MV-4-11 (cell line): ENCODE data around the gene GPRC6A.
A peak's percentile ranks its signal among the peaks of the same experiment; 100 is the strongest.
"Not testable (repeated sequence)": the region's sequence is repeated elsewhere in the genome, so short reads cannot be mapped to it uniquely, and the experiment has no call there.

Experiments
- DNase-seq: peaks from one replicate; lab custom pipeline; 2025; lab: John Stamatoyannopoulos, UW

The GPRC6A gene, protein sequence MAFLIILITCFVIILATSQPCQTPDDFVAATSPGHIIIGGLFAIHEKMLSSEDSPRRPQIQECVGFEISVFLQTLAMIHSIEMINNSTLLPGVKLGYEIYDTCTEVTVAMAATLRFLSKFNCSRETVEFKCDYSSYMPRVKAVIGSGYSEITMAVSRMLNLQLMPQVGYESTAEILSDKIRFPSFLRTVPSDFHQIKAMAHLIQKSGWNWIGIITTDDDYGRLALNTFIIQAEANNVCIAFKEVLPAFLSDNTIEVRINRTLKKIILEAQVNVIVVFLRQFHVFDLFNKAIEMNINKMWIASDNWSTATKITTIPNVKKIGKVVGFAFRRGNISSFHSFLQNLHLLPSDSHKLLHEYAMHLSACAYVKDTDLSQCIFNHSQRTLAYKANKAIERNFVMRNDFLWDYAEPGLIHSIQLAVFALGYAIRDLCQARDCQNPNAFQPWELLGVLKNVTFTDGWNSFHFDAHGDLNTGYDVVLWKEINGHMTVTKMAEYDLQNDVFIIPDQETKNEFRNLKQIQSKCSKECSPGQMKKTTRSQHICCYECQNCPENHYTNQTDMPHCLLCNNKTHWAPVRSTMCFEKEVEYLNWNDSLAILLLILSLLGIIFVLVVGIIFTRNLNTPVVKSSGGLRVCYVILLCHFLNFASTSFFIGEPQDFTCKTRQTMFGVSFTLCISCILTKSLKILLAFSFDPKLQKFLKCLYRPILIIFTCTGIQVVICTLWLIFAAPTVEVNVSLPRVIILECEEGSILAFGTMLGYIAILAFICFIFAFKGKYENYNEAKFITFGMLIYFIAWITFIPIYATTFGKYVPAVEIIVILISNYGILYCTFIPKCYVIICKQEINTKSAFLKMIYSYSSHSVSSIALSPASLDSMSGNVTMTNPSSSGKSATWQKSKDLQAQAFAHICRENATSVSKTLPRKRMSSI

DNA sequence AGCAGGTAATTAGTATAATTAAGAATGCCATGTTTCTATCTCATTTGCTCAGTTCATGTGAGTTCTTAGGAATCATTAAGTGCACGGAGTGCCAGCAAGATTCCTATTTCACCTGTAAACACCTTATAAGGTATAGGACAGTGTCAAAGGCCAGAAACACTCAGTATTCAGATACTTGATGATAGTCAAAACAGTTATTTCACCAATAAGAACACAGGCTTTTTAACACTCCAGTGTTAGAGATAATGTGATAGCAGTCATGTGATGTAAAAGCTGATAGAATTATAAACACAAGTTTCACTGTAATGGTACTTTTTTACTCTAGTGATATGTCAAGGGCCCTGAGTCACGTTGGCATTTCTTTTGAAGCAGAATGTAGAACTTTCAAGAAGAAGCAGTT lies at the start of gene GPRC6A:
GPRC6A (minus strand) TSS at position 101 of the 400 bp plus-strand sequence; CDS start at position 31, 70 bp downstream.
- DNase-seq = no peak

DNA sequence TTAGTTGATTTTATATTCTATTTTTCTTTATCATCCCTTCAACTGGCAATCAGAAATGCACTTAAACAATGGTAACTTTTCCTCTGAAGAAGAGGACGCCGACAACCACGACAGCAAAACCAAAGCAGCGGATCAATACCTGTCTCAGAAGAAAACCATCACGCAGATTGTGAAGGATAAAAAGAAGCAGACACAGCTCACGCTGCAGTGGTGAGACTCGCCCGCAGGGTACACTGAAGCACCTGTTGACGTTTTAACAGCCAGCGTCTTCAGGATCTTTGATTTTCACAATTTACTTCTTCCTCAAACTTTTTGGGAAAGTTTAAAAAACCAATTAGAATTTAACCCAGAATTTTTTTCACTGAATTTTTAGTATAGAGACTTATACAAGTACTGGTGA lies 48.9 kb upstream of the GPRC6A start:
- no peak for DNase-seq

DNA sequence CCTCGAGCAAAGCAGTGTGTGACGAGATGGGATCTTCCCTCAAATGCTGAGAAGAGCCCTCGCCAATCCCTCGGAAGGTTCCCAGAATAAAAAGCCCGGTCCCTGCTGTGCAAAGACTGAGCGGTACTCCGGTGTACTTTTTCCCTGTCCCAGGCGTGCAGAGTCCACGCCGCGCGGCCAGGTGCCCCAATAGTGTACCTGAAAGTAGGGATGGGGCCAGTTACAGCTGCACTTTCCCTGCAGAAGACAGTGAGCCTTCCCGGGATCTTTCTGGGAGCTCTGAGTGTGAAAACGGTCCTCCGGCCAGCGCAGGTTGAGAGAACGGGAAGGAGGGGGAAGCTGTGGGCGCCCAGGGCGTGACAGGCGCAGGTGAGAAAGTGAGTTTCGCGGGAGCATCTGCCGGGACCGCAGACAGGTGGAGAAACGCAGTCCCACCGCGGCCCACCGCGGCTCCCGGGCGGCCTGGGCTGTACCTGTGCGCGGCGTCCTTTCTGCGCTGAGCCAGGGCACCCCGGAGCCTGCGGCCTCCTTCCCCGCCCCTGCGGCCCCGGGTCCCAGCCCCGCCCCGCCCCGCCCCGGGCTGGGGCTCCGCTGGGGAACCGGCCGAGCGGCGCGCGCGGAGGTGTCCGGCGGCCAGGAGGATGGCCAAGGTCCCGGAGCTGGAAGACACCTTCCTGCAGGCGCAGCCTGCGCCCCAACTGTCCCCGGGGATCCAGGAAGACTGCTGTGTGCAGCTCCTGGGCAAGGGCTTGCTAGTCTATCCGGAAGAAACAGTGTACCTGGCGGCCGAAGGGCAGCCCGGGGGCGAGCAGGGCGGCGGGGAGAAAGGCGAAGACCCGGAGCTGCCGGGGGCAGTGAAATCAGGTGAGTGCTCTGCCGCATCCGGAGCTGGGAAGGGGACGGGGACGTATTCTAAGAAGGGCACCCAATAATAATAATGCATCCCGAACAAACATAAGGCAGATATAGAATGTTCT lies 48.0 kb upstream of the GPRC6A start, which contains the start of gene RFX6:
RFX6 (plus strand) TSS at position 608 of the 977 bp plus-strand sequence; CDS start at position 642, 34 bp downstream.
- no peak for DNase-seq

DNA sequence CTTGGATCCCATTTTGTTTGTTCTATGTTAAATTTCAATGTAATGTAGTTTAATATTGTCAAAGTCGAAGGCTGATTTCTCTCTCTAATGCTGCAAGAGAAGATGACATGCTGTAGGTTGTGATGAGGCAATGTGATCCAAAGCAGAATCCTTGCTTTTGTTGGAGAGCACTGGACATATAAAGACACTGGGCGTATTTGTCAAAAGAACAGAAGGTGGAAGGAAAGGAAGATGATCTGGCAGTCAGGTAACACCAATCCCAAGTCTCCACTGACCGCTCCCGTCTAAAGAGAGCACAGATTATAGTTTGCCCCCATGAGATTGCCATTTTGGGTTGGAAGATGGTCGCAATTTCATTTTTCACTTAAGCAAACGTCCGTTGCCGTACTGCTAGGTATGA lies 47.2 kb upstream of the GPRC6A start:
- DNase-seq = no peak

DNA sequence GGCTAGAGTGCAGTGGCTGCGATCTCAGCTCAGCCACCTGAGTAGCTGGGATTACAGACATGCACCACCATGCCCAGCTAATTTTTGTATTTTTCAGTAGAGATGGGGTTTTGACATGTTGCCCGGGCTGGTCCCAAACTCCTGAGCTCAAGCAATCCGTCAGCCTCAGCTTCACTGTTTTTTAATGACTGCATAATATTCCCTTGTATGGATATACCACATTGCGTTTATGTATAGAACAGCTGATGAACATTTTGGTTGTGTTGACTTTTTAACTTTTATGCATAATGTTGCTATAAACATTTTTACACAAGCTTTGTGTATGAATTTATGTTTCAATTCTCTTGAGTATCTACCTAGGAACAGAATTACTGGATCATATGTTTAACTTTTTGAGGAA lies 43.9 kb upstream of the GPRC6A start:
- no peak for DNase-seq

DNA sequence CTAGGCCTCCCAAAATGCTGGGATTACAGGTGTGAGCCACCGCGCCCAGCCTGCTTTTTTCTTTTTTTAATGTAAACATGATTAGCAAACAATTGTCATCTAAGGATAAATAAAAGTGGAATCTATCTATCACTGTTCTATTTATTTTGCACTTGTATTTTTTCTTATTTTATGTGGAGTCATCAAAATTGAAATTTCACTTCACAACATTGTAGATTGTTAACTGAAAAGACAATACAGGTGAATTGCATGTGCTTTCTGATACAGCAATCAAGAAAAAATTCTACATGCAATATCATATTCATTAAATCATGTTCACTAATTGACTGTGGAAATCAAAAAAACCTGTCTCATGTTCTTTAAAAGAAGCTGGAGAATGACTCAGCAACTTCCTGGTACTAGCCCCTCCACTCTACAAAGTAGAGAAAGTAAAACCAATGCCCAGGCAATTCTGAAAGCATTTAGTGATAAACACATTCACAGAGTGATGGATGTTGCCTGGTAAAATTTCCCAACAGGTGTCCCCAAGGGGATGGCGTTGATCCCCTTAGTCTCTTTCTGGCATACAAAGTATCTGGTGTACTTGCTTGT lies 37.5 kb upstream of the GPRC6A start:
- no peak for DNase-seq

DNA sequence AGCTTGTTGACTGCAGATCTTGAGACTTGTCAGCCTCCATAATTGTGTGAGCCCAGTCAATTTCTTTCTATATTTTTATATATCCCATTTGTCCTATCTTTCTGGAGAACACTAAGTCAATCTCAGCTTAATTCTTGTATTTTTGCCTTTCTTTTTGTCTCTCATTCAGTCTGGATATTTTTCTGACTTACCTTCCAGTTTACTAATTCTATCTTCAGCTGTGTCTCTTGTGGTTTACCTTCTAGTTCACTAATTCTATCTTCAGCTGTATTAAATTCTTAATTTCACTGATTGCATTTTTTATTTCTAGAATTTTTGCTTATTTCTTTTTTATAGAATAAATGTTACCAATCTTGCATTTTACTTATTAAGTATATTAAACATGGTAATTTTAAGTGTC lies 30.4 kb upstream of the GPRC6A start:
- DNase-seq = no peak

DNA sequence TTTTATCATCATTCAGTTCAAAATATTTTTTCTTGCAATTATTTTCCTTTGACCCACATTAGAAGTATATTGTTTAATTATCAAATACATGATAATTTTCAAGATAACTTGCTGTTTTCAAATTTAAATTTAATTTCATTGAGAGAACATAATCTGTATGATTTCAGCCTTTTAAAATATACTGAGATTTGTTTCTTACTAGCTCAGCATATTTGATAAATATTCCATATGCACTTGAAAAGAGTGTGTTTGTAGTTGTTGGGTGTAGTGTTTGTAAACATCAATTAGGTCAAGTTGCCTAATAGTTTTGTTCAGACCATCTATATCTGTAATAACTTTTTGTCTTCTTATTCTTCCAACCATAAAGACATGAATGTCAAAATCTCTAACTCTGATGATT lies 29.2 kb upstream of the GPRC6A start:
- no peak for DNase-seq

DNA sequence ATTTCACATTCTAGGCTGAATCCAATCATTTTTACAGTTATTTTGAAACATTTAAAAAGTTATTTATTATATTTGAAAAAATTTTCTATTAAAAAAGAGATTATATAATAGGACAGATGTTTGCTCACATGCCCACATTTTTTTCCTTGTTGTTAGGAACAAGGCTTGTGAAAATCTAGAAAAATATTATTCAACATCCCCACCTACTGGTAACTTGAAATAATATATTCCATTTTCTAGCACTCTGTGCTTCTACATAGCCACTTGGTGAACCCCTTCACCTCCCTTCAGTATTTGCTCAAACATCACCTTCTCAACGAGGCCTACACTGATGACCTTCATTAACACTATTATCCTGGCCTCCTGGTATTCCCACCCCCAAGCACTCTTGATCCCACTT lies 18.3 kb upstream of the GPRC6A start:
- DNase-seq = peak; percentile 50

DNA sequence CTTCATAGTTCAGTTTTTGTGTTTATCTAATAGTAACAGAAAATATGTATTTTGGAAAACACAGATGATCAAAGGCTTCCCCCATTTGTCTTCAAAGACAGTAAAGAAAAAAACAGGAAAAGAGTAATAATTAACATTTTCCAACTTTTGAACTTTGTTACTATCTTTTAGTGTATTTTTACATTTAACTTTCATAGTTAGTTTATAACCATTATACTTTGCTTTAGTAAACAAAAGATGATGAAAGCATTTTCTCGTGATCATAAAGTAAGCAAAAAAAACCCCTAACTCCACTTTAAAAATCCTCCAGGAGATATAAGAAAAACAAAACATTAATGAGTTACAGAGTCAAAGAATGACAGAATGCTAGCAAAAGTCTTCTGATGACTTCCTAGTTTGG lies 13.6 kb upstream of the GPRC6A start:
- no peak for DNase-seq

DNA sequence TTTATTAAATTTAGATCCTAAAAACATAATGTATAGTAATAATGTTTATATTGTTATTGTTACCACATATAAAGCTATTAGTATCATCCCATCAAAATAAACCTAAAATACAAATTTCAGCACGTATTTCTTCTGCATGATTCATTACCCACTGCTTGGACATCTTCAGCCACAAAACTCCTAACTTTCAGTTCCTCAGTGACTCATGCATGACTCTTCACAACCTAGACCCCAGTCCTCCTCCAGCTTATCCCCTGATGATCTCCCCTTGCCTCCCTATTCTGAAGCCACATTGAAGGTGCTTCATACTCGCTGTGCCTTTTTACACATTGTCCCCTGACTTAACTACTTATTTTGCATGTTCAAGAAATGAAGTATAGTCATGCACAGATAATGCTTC lies 11.2 kb upstream of the GPRC6A start:
- peak; percentile 81 for DNase-seq

DNA sequence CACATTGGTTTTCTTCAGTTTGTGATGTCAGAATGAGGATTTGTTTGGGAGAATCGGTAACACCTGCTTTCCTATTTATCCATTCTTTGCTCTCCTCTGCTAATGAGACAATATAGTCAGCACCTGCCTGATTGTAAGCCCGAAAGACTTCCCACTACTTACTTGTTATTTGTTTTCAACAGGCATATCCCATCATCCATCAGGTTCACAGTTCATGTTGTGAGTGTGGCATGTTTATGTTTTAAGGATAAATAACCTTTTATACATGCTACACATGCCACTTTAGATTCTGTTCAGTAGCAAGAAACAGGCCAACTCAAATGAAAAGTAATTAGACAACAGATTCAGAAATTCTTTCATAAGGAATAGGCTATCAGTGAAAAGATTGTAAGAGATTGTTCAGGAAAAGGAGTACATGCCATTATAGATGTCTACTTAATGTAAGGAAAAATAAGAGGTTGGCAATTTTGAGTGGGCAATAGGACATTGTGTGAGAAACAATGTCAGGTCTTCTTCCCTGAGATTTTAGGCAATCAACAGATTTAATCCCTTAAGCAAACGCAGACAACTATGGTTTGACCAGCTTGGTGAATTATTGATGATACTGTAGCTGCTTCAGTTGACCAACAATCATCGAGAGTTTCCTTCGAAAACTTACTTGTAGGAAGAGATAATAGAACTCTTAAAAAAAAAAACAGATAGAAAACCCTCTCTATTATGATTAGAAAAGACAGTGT lies 7.9 kb upstream of the GPRC6A start:
- DNase-seq = no peak

DNA sequence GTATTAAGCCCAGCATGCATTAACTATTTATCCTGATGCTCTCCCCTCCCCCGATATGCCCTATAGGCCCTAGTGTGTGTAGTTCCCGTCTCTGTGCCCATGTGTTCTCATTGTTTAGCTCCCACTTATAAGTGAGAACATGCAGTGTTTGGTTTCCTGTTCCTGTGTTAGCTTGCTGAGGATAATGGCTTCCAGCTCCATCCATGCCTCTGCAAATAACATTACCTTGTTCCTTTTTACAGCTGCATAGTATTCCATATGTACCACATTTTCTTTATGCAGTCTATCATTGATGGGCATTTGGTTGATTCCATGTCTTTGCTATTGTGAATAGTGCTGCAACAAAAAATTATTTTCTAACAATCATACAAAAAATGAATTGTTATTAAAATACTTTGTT lies 5.6 kb upstream of the GPRC6A start:
- DNase-seq = not testable (repeated sequence)

DNA sequence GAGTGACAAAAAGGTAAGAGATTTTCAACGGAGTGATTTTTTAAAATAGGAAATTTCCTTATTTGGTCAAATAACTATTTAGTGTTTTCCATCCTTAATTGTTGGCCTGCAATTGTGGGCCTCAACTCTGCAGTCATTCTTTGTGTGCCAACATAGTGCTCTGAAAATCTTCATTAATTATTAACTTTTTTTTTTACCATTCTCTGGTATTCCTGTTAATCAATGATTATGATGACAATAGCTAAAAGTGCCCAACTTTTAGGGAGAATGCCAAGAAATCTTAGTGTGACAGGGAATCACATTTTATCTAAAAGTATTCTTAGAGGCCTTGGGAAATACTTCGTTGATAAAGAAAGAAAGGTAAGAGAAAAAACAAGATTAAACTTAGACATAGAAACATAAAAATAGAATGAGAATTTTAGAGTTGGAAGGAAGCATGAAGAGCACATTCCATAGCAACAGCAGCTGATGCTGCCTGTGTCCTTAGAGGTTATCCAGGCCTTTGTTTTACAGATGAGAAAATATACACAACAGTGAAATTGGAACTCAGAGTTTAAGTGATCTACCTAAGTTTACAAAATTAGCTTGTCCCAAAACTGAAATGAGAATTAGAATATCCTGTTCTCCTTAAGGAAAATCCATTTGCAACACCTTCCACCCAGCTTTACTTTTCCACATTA lies 1.2 kb downstream of the GPRC6A start:
- DNase-seq = no peak

DNA sequence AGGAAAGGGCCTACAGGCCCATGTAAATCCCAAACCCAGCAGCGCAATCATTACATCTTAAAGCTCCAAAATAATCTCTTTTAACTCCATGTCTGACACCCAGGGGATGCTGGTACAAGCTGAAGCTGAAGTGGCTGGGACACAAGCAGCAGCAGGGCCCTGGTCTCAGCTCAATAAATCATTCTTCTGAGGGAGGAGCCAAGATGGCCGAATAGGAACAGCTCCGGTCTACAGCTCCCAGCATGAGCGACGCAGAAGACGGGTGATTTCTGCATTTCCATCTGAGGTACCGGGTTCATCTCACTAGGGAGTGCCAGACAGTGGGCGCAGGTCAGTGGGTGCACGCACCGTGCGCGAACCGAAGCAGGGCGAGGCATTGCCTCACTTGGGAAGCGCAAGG lies 12.5 kb downstream of the GPRC6A start:
- not testable (repeated sequence) for DNase-seq

DNA sequence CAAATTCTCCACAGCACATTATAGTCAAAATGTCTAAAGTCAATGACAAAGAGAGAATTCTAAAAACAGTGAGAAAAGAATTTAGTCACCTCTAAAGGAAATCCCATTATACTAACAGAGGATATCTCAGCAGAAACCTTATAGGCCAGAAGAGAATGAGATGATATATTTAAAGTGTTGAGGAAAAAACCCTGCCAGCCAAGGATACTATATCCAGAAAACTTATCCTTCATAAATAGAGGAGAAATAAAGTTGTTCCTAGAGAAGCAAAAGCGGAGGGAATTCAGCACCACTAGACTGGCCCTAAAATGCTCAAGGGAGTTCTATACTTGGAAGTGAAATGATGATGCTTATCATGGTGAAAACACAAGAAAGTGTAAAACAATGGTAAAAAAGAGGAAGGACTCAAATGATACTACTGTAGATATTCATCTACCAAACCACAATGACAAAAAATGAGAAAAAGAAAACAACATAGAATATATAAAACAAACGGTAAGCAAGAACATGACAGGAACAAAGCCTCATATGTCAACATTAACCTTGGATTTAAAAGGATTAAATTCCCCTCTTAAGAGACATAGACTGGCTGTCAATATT lies 16.7 kb downstream of the GPRC6A start:
- DNase-seq = no peak

DNA sequence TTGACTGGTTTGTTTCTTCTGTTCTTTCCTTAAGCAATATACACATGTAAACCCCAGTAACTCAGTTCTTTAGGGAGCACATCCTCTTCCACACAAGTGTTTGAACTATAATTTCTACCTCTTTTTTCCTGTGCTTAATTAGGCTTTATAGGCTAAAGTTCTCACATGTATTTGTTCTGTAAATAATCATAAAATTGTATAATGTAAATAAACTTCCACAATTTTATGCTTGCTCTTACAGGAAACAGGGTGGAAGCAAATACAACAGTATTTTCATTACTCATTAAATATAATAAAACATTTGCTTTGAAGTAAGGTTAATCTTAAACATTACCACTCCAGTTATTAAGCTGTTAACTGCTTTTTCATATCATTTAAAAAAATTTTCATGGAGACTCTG lies 26.9 kb downstream of the GPRC6A start:
- no peak for DNase-seq

DNA sequence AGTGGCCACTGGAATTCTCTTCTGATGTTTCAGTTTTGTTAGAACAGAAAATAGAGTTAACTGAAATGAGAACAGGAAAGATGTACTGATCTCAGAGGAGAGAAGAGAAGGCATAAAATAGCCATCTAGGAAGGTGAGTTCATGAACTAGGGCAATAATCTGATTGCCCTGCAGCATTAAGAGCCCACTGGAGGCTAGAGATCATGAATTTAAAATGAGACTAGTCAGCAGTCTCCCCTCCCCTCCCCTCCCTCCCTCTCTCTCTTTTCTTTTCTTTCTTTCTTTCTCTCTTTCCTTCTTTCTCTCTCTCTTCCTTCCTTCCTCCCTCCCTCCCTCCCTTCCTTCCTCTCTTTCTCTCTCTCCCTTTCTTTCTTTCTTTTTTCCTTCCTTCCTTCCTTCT lies 28.9 kb downstream of the GPRC6A start:
- DNase-seq = no peak

DNA sequence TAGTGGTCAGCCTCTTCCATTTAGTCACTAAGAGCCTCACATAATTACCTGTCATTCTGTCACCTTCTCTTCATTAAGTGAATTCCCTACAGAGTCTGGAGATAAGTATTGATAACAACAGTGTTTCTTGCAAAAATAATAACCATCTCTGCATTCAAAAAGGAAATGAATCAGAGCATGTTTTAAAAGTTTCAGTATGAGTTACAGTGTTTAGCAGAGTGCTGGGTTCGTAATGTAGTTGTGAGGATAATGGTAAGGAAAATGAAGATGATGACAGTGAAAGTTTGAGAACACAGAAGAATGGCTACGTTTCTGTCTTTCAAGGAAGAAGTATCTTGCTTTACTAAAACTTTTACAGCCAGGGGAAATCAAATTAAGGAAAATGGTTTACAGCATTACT lies 31.3 kb downstream of the GPRC6A start:
- no peak for DNase-seq

DNA sequence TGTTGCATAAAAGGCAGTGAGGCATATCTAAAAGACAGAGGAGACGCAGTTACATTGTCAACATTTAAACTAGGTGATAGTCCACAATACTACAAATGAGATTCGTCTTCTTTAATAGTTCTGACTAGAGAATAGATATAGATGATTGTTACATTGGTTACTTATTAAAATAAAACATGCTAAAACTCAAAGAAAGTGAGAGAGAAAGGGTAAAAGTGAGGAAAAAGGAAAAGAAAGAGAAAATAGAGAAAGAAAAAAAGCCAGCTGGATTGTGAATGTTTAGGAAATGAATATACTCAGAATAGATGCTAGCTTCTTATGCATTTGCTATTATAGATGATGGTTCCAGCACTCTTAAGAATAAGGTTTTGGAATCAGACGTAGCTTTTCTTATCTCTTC lies 35.7 kb downstream of the GPRC6A start:
- no peak for DNase-seq
